Dedifferentiated amniotic fluid mesenchymal stem cell (primary cell): ENCODE results near the gene CD34.

Experiments
- DNase-seq: peaks from one replicate; pipeline ENCODE4 v3.0.0-alpha.2; 2016; ENCODE audit errors: extremely low spot score

CD34 gene

GRCh38 chr1:207854001-207854400 lies 56.9 kb downstream of the CD34 start:
- DNase-seq = no peak

DNA sequence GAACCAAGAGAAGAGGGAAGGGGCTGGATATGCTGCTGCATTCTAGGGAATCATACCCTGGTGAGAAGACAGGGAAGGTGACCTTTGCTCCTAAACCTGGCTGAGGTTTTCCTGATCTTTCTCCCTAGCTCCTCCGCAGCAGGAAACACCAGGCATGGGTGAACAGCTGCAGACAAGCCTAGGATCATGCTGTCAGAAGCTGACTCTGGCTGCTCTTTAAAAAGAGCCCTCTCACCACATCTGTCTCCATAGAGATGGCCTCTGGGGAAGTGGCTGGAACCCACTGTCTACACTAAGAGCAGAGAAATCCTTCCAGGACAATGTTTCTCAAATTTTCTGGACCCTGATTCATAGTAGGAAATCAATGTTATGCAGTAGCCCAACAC lies 57.6 kb downstream of the CD34 start:
- DNase-seq = no peak

- DNase-seq = no peak
These were observed 58.2 kb downstream of the CD34 start for GRCh38 chr1:207852576-207853371.

DNA sequence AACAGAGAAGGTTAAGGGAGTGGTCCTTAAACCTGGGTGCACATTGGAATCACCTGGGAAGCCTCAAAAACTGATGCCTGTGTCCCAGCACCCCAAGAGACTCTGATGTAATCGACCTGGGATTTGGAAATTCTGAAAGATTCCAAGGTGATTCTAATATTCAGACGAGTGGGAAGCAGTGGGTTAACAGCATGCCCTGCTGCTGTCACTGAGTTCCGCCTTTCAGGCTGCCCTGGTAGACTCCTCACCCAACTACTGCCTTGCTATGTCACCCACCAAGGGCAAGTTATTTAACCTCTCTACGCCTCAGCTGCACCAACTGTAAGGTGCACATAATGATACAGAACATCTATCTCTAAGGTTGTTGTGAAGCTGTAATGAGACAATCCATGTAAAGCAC lies 59.2 kb downstream of the CD34 start:
- no peak for DNase-seq

DNA sequence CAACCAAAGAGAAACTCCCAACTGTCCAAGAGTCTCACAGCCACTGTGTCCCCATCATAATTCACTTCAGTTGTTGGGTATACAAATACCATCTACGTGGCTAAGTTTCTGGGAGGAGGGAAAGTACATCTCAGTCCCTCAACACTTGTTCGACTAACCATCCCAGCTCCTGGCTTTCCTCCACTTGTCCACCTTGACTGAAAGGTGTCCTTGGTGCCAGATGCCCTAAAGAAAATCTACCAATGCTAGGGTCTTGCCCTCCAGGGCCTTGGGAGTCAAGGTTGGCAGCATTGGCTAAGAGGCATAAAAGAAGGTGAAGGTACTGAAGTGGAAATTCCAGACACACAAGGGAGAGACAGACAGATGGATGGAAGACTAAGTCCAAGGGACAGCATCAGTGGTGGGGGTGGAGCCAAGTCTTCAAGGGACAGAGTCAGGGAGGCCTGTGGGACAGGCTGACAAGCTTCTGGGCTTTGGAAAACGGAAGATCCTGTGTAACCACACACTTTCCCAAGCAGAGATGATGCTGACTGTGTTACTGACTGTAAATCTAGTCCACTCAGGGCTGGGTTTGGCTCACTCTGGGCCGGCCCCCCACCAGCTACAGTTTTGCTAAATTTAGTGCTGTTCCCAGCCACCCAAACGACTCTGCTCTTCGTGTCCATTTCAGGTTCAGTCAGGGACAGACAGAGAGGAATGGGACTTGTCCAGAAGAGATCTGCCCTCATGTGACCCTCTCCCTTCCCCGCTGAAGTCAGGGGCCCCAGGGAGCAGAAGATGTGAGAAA lies 60.1 kb downstream of the CD34 start:
- DNase-seq = no peak

- no peak for DNase-seq
These were observed 61.3 kb downstream of the CD34 start for GRCh38 chr1:207849646-207850045.

DNA sequence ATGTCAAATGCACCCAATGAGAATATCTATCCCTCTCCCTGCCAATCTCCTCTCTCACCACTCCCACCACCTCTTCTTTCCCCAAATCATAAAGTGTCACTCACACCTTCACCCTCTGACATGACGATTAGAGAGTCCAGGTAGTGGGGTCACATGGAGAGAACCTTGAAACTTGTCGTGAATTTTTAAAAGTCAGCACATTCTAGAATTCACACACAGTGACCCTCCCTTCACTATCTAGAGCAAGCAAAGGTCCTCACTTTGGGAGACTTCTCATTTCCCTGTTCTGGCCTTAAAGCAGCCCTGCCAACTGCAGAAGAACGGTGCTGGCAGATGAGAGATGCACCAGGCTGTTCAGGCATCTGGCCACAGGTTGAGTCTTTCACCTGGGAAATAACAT lies 61.9 kb downstream of the CD34 start:
- DNase-seq = no peak

DNA sequence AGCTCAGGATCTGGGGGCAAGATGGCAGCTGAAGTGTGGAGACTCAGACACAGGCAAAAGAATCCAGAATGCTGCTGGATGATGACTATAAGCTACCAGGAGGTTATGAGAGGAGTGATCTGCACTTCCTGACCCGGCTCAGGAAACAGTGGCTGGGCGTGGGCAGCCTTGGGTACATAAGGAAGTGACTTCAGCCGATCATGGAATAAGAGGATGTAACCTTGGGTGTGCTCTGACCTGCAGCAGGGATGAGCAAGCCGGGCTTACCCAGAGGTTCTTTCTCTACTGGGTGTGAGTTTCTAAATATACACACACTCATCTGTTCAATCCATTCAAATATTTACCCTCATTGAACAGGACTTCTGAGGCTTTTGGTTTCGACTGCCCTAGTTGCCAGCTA lies 62.7 kb downstream of the CD34 start:
- no peak for DNase-seq

- DNase-seq = no peak
These were observed 63.8 kb downstream of the CD34 start for GRCh38 chr1:207847116-207847515.

GRCh38 chr1:207845109-207845508 lies 65.8 kb downstream of the CD34 start:
- DNase-seq = no peak

GRCh38 chr1:207844371-207844770 lies 66.6 kb downstream of the CD34 start:
- DNase-seq = no peak

DNA sequence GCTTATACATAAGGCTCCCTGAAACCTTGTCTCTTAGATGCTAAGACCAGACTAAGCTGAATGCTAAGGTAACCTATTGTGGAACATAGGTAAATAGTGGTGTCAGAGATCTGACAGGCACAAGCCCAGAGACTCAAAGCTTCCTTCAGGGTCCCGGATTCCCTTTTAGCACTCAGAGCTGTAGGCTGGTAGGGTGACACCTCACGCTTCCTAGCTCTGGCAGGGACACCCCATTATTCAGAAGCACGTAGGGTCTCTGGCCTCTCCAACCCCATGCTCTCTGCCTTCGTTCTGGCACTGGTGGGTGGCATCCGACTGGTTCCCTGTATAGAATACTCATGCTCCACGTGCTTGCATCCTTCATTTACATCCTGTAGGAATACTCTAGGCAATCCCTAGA lies 68.4 kb downstream of the CD34 start:
- no peak for DNase-seq

DNA sequence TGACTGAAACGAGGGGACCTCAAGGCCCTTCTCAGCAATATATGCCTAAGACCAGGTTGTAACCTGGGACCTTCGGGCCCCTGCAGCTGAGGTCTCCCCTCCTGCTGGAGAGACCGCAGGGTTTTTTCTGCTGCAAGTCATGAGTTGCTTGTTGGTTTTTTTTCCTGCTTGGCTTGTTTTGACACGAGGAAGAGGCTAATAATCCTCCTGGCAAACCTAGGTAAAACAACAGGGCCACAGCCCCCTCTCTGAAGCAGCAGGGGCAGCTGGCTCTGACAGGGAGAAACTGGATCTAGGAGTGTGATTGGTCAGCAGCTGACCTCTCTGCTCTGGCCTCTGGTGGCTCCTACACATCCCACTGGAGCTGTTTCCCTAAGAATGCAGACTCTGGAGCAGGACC lies 69.0 kb downstream of the CD34 start:
- no peak for DNase-seq

DNA sequence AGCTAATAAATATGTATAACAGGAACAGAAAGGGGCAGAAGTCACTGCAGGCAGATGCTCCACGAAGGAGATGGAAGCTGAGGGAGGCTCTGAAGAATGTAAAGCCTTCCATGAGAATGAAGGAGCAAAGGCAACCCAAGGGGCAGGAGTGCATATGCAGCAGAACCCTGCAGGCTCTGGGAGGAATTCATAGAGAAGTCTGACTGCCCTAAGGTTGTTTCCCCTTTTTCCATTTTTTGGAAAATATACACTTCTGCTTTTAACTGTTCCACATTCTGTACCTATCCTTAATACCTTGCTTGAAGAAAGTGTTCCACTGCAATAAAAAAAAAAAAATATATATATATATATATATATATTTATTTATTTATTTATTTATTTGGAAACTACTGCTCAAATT lies 69.6 kb downstream of the CD34 start:
- no peak for DNase-seq

- no peak for DNase-seq
These were observed 70.5 kb downstream of the CD34 start for GRCh38 chr1:207840380-207840779.

DNA sequence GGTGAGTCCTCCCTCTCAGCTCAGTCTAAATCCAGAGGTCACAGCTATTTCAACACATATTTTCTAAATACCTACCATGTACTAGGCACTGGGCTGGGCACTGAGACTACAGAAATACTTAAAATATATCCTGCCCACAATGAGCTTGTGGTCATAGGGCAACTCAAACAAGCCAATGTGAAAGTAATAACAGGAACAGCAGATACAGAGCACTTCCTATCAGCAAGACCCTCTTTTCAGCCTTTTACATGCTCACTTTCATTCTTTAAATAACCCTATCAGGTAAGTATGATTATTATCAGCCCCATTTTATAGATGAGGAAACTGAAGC lies 71.9 kb downstream of the CD34 start:
- DNase-seq = no peak

GRCh38 chr1:207838156-207839082 lies 72.5 kb downstream of the CD34 start:
- DNase-seq = no peak

- DNase-seq = no peak
These were observed 73.3 kb downstream of the CD34 start for GRCh38 chr1:207837673-207838072.

DNA sequence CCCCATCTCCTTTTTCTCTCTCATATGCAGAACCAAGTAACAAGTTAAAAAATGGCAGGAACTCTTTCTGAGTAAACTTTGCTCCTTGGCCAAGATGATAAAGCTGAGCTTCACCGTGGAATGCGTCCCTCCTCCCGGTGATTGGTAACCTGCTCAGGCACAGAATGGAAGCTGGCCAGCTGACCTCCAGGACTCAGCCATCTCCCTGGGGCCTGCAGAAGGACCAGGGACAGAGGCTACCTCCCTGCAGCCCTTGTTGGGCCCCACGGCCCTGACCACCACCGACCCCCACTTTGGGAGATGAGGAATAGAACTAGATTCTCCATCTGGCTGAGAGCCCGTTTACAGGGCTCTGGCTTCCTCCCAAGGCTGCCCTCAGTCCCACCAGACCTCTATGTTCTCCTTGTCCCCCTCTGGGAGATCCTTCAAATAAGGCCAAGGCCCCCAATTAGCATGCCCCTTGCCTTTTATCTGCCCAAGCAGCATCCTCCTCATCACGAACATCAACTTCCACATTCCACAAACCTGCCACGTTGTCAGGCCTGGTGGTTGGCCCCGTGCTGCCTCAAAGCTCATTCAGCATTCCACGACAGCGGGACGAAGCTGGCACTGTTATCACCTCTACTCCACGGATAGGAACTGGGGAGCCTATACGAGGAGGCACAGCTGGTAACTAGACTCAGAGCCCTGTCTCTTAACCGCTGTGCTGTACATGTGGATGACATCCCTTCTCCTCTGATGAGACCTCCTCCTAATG lies 74.2 kb downstream of the CD34 start:
- no peak for DNase-seq

DNA sequence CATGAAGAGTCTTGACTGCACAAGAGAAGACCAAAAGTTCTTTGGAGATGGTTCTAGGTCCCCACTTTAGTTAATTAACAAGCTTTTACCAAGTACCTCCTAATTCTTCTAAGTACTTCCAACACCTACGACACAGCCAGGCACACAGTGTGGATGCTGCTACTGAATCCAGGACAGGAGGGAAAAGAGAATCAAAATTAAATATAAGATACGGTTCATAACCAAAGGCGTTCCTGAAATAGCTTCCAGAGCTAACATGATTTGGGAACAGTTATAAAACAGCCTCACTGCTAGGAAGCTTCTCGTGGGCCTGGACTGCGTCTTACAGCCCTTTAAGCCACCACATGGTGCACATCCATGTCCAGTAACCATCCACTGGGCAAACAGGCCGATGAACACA lies 75.0 kb downstream of the CD34 start:
- DNase-seq = no peak

- no peak for DNase-seq
These were observed 76.8 kb downstream of the CD34 start for GRCh38 chr1:207833956-207834660.
